H1 (cell line): ENCODE results near the gene DVL1. TPM values are rescaled to one million over a fixed set of nuclear protein-coding genes. Genes with fewer than 3 reads are reported as not detected.

Experiments used
- CTCF ChIA-PET: fragments of 300-600 bp; sonication (Branson Sonifier 250); formaldehyde crosslinking; loops from one replicate; lab custom pipeline; 2021; ENCODE audit not compliant: partially characterized antibody; lab: Charles Lee
- POLR2A ChIA-PET: fragments of 300-600 bp; sonication (Branson Sonifier 250); formaldehyde crosslinking; loops from one replicate; lab custom pipeline; 2021; ENCODE audit warnings: inconsistent platforms; ENCODE audit not compliant: partially characterized antibody; lab: Charles Lee
- DNase-seq, 2 experiments: peaks; one replicate each; pipeline versions ENCODE4 v3.0.0 to v3.0.0-alpha.2; 2010 to 2022; ENCODE audit warnings: low spot score in 2 of 2, low read depth in 1 of 2, mixed read lengths in 1 of 2
- FAIRE-seq: peaks from 2 replicates; lab custom pipeline; 2011; peaks lifted over from hg19 to GRCh38; lab: Jason Lieb, UNC
- H2AFZ ChIP-seq: 2 replicates; pipeline ENCODE4 v1.8.1; 2012; ENCODE audit warnings: low read length, inconsistent platforms
- H2AK5ac ChIP-seq: 2 replicates; pipeline ENCODE4 v1.6.1; 2013; ENCODE audit warnings: low read depth, low read length
- H2BK120ac ChIP-seq: replicated peaks from 2 replicates; pipeline ENCODE3; 2013; ENCODE audit warnings: low read depth, low read length, inconsistent platforms
- H2BK12ac ChIP-seq: 2 replicates; pipeline ENCODE4 v1.6.1; 2013; ENCODE audit warnings: low read depth, low read length
- H2BK15ac ChIP-seq: 2 replicates; pipeline ENCODE4 v1.6.1; 2013; ENCODE audit warnings: low read length
- H2BK20ac ChIP-seq: 2 replicates; pipeline ENCODE4 v1.6.1; 2013; ENCODE audit warnings: low read length
- H2BK5ac ChIP-seq: 2 replicates; pipeline ENCODE4 v1.6.1; 2013; ENCODE audit warnings: low read depth, low read length
- H3K14ac ChIP-seq: 2 replicates; pipeline ENCODE4 v1.6.1; 2013; ENCODE audit warnings: inconsistent platforms; ENCODE audit not compliant: insufficient read length
- H3K18ac ChIP-seq: 2 replicates; pipeline ENCODE4 v1.6.1; 2013; ENCODE audit warnings: low read length; ENCODE audit errors: extremely low read depth
- H3K23ac ChIP-seq: 2 replicates; pipeline ENCODE4 v1.6.1; 2013; ENCODE audit warnings: inconsistent platforms; ENCODE audit not compliant: insufficient read length
- H3K23me2 ChIP-seq: 2 replicates; pipeline ENCODE4 v1.6.1; 2013; ENCODE audit warnings: low read depth, low read length
- H3K27ac ChIP-seq: 2 replicates; pipeline ENCODE4 v1.6.1; 2011; ENCODE audit warnings: low read depth, low read length, inconsistent platforms
- H3K27me3 ChIP-seq, 4 experiments: replicated peaks in 1 of 4; 1 replicate in 1 of 4; 2 replicates in 3 of 4; pipeline versions ENCODE4 v1.6.1 to v1.8.1; 2011 to 2013; ENCODE audit warnings: low read length in 3 of 4, mild to moderate bottlenecking in 3 of 4, inconsistent platforms in 2 of 4, mixed read lengths in 2 of 4, moderate library complexity in 1 of 4; ENCODE audit not compliant: control insufficient read depth in 3 of 4, insufficient read depth in 3 of 4; ENCODE audit errors: extremely low read depth in 1 of 4
- H3K36me3 ChIP-seq, 4 experiments: 2 replicates each; pipeline versions ENCODE4 v1.6.1 to v1.8.1; 2011 to 2013; ENCODE audit warnings: mild to moderate bottlenecking in 4 of 4, low read length in 3 of 4, moderate library complexity in 2 of 4, control low read depth in 1 of 4, inconsistent platforms in 1 of 4; ENCODE audit not compliant: insufficient read depth in 4 of 4, control insufficient read depth in 2 of 4
- H3K4ac ChIP-seq: replicated peaks from 2 replicates; pipeline ENCODE3; 2013; ENCODE audit warnings: low read length, low read depth, mixed read lengths, inconsistent platforms; ENCODE audit not compliant: insufficient read length
- H3K4me1 ChIP-seq, 4 experiments: replicated peaks in 1 of 4; 1 replicate in 1 of 4; 2 replicates in 3 of 4; pipeline versions ENCODE4 v1.6.1 to v1.8.1; 2011 to 2013; ENCODE audit warnings: low read length in 3 of 4, inconsistent platforms in 2 of 4, mixed read lengths in 1 of 4; ENCODE audit not compliant: insufficient read depth in 4 of 4, control insufficient read depth in 3 of 4
- H3K4me2 ChIP-seq, 2 experiments: 2 replicates each; pipeline versions ENCODE4 v1.6.1 to v1.8.1; 2011 to 2013; ENCODE audit warnings: low read depth in 2 of 2, low read length in 2 of 2, control low read depth in 1 of 2, inconsistent platforms in 1 of 2, mild to moderate bottlenecking in 1 of 2; ENCODE audit not compliant: insufficient read depth in 1 of 2
- H3K4me3 ChIP-seq, 4 experiments: fragments of 200-600, 300-600 bp in 1 of 4; sonication (generic), shearing (Covaris generic), sonication (Bioruptor Twin) in 1 of 4; 2 replicates each; pipeline versions ENCODE4 v1.5.1 to v1.8.1; 2011 to 2016; ENCODE audit warnings: low read length in 4 of 4, low read depth in 3 of 4, control low read depth in 2 of 4, inconsistent platforms in 2 of 4, mild to moderate bottlenecking in 2 of 4, mixed read lengths in 1 of 4, moderate library complexity in 1 of 4; ENCODE audit not compliant: insufficient read depth in 2 of 4; ENCODE audit errors: extremely low read depth in 1 of 4
- H3K56ac ChIP-seq: replicated peaks from 2 replicates; pipeline ENCODE3; 2013; ENCODE audit warnings: low read depth, mild to moderate bottlenecking, mixed read lengths, low read length, inconsistent platforms; ENCODE audit not compliant: insufficient read length
- H3K79me1 ChIP-seq: 2 replicates; pipeline ENCODE4 v1.6.1; 2013; ENCODE audit warnings: low read depth, low read length, control low read depth
- H3K79me2 ChIP-seq, 2 experiments: 2 replicates each; pipeline versions ENCODE4 v1.6.1 to v1.8.1; 2012 to 2013; ENCODE audit warnings: low read length in 2 of 2, mild to moderate bottlenecking in 2 of 2, inconsistent platforms in 1 of 2; ENCODE audit not compliant: insufficient read depth in 2 of 2, control insufficient read depth in 1 of 2
- H3K9ac ChIP-seq, 4 experiments: replicated peaks in 1 of 4; 1 replicate in 1 of 4; 2 replicates in 3 of 4; pipeline versions ENCODE4 v1.6.1 to v1.8.1; 2011 to 2013; ENCODE audit warnings: low read depth in 3 of 4, low read length in 3 of 4, control low read depth in 2 of 4, mild to moderate bottlenecking in 2 of 4, moderate library complexity in 2 of 4, inconsistent platforms in 1 of 4; ENCODE audit errors: extremely low read depth in 1 of 4
- H3K9me3 ChIP-seq, 2 experiments: 2 replicates each; pipeline versions ENCODE4 v1.6.1 to v1.8.1; 2012 to 2013; ENCODE audit warnings: mild to moderate bottlenecking in 2 of 2, moderate library complexity in 2 of 2, control low read depth in 1 of 2, inconsistent platforms in 1 of 2, low read depth in 1 of 2, low read length in 1 of 2, mixed read lengths in 1 of 2; ENCODE audit not compliant: insufficient read depth in 2 of 2
- H4K20me1 ChIP-seq, 2 experiments: replicated peaks in 1 of 2; 2 replicates each; pipeline versions ENCODE3 to v1.8.1; 2011 to 2013; ENCODE audit warnings: inconsistent platforms in 2 of 2, low read length in 2 of 2, mild to moderate bottlenecking in 1 of 2; ENCODE audit not compliant: insufficient read depth in 2 of 2, control insufficient read depth in 1 of 2
- H4K5ac ChIP-seq: 2 replicates; pipeline ENCODE4 v1.6.1; 2013; ENCODE audit warnings: low read length, low read depth, mixed read lengths, inconsistent platforms; ENCODE audit not compliant: insufficient read length
- H4K8ac ChIP-seq: 2 replicates; pipeline ENCODE4 v1.8.0; 2013; ENCODE audit warnings: mild to moderate bottlenecking, moderate library complexity, low read length, inconsistent platforms; ENCODE audit not compliant: insufficient read depth; ENCODE audit errors: extremely low read depth
- H4K91ac ChIP-seq: replicated peaks from 2 replicates; pipeline ENCODE3; 2013; ENCODE audit warnings: low read length, mixed read lengths, inconsistent platforms; ENCODE audit not compliant: insufficient read length
- JUN ChIP-seq: IDR thresholded peaks from 2 replicates; pipeline ENCODE4 v1.6.1; 2011; ENCODE audit warnings: low read depth, mild to moderate bottlenecking, improper control_type of control experiment, low read length
- RXRA ChIP-seq: IDR thresholded peaks from 2 replicates; pipeline ENCODE4 v1.6.1; 2011; ENCODE audit warnings: low read depth, mild to moderate bottlenecking, low read length, moderate library complexity; ENCODE audit not compliant: insufficient read depth
- SP1 ChIP-seq: IDR thresholded peaks from 2 replicates; pipeline ENCODE4 v1.6.1; 2011; ENCODE audit warnings: low read depth, low read length
- WGBS, 2 experiments: shearing (Covaris generic) in 1 of 2; methylation state at CpG; one replicate each; pipeline versions ENCODE4 v1.1.6 to v1.1.7; 2013 to 2015; ENCODE audit warnings: low lambda C conversion rate in 2 of 2, mixed read lengths in 2 of 2, inconsistent platforms in 1 of 2, low coverage in 1 of 2, missing lambda C conversion rate in 1 of 2; ENCODE audit not compliant: insufficient replicate concordance in 2 of 2, insufficient coverage in 1 of 2, insufficient read length in 1 of 2; ENCODE audit errors: extremely low coverage in 1 of 2, missing lambda C conversion rate in 1 of 2; 5-methylcytosine and 5-hydroxymethylcytosine counted together
- polyA plus RNA-seq, 7 experiments: library from polyadenylated mRNA; depleted of rRNA in 3 of 7; stranded (reverse) in 5 of 7; unstranded in 2 of 7; fragments of >200 nt in 5 of 7; fragments of 200-250 nt in 2 of 7; gene quantifications; 1 replicate in 5 of 7; 2 replicates in 1 of 7; 4 replicates in 1 of 7; pipeline versions ENCODE4 v1.2.1 to v1.2.3, GENCODE V29; 2011 to 2013; ENCODE audit warnings: missing spikeins in 2 of 7, mixed read lengths in 2 of 7
- total RNA-seq: library from RNA; stranded (reverse); fragmentation: NEBNext Ultra II Directional; extraction: Animal tissue kit (Norgen Biotek cat#: 25700); gene quantifications from 2 replicates; pipeline ENCODE4 v1.2.1, GENCODE V29; 2021

DVL1 gene
- total and polyA plus RNA-seq, 2 of the 8 experiments (the other 6 are each of a cell fraction or from before 2014, with no cell fraction given), result 39.4 to 58.9 TPM

- Histone ChIP-seq H2AFZ (no peak overlapping the region), H2AK5ac (no peak overlapping the region), H3K4ac (no peak overlapping the region), H3K4me3 (peak overlapping the region; percentile 87 to 97 (median 88)), H3K79me2 (peaks cover 5 to 17% of the 10 kb centered on the region in 2 experiments; a peak in 3 of 4 replicates), H3K14ac (no peak overlapping the region), H4K20me1 (peaks cover 0 to 8% of the 10 kb centered on the region in 2 experiments), H3K79me1 (peaks cover 3% of the 10 kb centered on the region; the same call in 1 of the 2 replicates), H2BK5ac (peak overlapping the region; percentile 44; the same call in 1 of the 2 replicates), H2BK12ac (0 out of 2 replicates have a peak overlapping the region, but pooled peaks have one; percentile 14), H3K36me3 (peaks cover 0 to 4% (median 0%) of the 10 kb centered on the region in 4 experiments; a peak in 1 of 8 replicates), H4K8ac (peak overlapping the region; percentile 96; the same call in 1 of the 2 replicates), H3K4me1 (peaks cover 0 to 12% (median 9%) of the 10 kb centered on the region in 4 experiments; a peak in 5 of 7 replicates), H2BK15ac (no peak overlapping the region), H3K23me2 (peaks cover 7% of the 10 kb centered on the region; the same call in 1 of the 2 replicates), H4K91ac (no peak overlapping the region), H3K27me3 (no peaks in the 10 kb centered on the region), H3K9ac (peak overlapping the region; percentile 81 to 94 (median 84)), H3K4me2 (peak overlapping the region; percentile 77 to 99), H4K5ac (no peak overlapping the region), H2BK20ac (no peak overlapping the region), H3K9me3 (no peaks in the 10 kb centered on the region), H3K27ac (no peak overlapping the region), H2BK120ac (no peak overlapping the region), H3K18ac (peak overlapping the region; percentile 60; the same call in 1 of the 2 replicates), H3K23ac (no peak overlapping the region), H3K56ac (no peak overlapping the region)
- TF ChIP-seq RXRA (no peak), SP1 (peak; percentile 9; the same call in 1 of the 2 replicates), JUN (no peak)
- no peak for FAIRE-seq
- WGBS, 2 experiments, result 64% methylated on average over 41 of the region's 52 CpGs; no CpG with 5 or more reads in 1 of the 2 experiments
- ChIA-PET POLR2A (interaction anchor here (0.7 to 33.4 kb wide), 11 partner anchors 11 to 72 kb away, joined by 3 to 719 read pairs (median 5); partner anchors contain the start of genes CCNL2, DVL1, MRPL20 and MXRA8), CTCF (interaction anchor here (0.6 to 2.7 kb wide), 12 partner anchors 12 to 281 kb away, joined by 3 to 14 read pairs (median 3); partner anchors contain the start of genes CCNL2 and MRPL20)
- DNase-seq, result no peak
Observed at GRCh38 chr1:1373815-1374588, 24.8 kb upstream of the DVL1 start.
